HG02759 (cell line): ENCODE measurements around the gene THSD7B.
"Not testable (repeated sequence)": the region's sequence is repeated elsewhere in the genome, so short reads cannot be mapped to it uniquely, and the experiment has no call there.

Experiments used
- ATAC-seq: cut with Tn5 transposase; IDR thresholded peaks from one replicate; pipeline ENCODE4 v1.9.1; 2021; ENCODE audit warnings: mild to moderate bottlenecking, moderate library complexity; ENCODE audit not compliant: unreplicated experiment

Gene THSD7B, protein sequence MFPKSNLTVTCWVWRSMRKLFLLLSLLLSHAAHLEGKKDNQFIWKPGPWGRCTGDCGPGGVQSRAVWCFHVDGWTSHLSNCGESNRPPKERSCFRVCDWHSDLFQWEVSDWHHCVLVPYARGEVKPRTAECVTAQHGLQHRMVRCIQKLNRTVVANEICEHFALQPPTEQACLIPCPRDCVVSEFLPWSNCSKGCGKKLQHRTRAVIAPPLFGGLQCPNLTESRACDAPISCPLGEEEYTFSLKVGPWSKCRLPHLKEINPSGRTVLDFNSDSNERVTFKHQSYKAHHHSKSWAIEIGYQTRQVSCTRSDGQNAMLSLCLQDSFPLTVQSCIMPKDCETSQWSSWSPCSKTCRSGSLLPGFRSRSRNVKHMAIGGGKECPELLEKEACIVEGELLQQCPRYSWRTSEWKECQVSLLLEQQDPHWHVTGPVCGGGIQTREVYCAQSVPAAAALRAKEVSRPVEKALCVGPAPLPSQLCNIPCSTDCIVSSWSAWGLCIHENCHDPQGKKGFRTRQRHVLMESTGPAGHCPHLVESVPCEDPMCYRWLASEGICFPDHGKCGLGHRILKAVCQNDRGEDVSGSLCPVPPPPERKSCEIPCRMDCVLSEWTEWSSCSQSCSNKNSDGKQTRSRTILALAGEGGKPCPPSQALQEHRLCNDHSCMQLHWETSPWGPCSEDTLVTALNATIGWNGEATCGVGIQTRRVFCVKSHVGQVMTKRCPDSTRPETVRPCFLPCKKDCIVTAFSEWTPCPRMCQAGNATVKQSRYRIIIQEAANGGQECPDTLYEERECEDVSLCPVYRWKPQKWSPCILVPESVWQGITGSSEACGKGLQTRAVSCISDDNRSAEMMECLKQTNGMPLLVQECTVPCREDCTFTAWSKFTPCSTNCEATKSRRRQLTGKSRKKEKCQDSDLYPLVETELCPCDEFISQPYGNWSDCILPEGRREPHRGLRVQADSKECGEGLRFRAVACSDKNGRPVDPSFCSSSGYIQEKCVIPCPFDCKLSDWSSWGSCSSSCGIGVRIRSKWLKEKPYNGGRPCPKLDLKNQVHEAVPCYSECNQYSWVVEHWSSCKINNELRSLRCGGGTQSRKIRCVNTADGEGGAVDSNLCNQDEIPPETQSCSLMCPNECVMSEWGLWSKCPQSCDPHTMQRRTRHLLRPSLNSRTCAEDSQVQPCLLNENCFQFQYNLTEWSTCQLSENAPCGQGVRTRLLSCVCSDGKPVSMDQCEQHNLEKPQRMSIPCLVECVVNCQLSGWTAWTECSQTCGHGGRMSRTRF (N-terminal part only)

GRCh38 chr2:136765256-136766072 is at the start of gene THSD7B:
THSD7B (plus strand) TSS chr2:136765545; CDS start chr2:136882179, 116,634 bp downstream.
- no peak for ATAC-seq

- ATAC-seq, result no peak
These were observed 47.1 kb upstream of the THSD7B start for GRCh38 chr2:136718273-136718672.

GRCh38 chr2:136727973-136728699 is 37.2 kb upstream of the THSD7B start:
- no peak for ATAC-seq

- no peak for ATAC-seq
These were observed 29.1 kb upstream of the THSD7B start for GRCh38 chr2:136736236-136736635.

- no peak for ATAC-seq
These were observed 27.3 kb upstream of the THSD7B start for GRCh38 chr2:136738044-136738443.

GRCh38 chr2:136741471-136741870 is 23.9 kb upstream of the THSD7B start:
- no peak for ATAC-seq

DNA sequence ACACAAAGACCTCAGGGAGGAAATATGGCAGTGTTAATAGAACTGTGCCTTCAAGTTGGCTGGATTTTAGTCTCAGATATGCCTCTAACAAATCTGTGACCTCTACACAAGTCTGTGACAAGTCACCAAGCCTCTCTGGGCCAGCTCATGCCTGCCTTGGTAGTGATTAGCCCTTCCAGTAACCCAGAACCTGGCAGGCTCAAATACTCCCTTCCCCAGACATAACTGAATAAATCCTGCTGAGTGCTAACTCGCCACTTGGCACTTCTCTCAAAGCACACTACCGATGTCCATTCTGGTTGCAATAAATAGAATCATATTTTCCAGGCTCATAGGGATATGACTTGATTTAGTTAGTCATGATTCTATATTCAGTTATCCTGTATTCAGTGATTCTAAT is 15.3 kb upstream of the THSD7B start:
- no peak for ATAC-seq

GRCh38 chr2:136751406-136751805 is 13.9 kb upstream of the THSD7B start:
- ATAC-seq, result no peak

GRCh38 chr2:136758504-136758903 is 6.8 kb upstream of the THSD7B start:
- ATAC-seq, result not testable (repeated sequence)

- no peak for ATAC-seq
These were observed 691 bp upstream of the THSD7B start for GRCh38 chr2:136764452-136765255.

- ATAC-seq, result no peak
These were observed 694 bp downstream of the THSD7B start for GRCh38 chr2:136766073-136766404.

DNA sequence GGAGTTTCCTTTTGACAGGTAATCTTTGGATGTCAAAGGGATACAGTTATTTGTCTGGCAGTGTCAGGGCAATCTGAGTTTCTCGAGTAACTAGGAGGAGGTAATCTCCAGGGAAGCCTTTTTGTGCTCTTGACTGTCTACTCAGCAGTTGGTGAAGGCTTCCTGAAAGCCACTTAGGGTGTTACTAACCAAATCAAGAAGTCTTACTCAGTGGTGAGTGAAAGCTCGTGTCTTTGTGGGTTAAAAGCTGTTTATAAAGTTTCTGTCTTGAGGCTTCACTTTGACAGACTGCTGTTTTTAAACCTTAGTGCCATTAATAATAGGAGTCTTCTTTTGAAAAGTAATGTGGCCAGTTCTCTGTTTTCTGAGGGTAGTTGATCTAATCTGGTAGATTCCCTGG is 1.7 kb downstream of the THSD7B start:
- ATAC-seq, result no peak

DNA sequence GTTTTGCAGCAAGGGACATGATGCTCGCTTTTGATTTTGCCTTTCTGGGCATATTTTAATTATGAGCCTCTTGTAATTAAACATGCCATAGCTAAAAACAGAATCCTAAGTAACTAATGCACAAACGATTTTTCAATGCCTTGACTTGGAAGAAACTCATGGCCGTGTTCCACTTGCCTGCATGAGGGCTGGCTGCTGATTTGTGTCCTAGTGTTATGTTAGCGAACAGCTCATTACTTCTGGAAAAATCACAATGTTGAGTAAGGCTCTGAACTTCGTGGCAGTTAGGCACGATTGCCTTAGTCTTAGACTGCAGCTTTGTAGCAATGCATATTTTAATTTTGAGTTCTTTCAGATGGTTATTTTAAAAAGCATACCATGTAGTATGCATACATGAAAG is 4.5 kb downstream of the THSD7B start:
- ATAC-seq, result no peak

DNA sequence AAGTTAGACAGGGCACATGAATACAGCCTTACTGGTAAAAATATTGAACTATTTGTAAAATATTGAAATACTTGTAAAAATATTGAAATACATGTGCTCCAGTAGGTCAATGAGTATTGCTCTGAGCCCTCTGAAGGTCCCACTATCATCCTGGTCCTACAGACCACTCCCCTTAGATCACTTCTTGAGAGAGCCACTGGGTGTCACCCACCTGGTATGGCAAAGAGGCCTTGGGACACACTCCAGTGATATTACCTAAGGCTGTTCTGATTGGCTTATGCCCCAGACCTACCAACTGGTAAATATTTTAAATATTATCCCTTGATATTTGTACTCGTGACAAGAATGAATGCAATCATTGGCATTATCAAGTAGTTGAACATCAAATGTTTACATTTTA is 5.0 kb downstream of the THSD7B start:
- ATAC-seq, result no peak

GRCh38 chr2:136777391-136777790 is 12.0 kb downstream of the THSD7B start:
- ATAC-seq, result no peak

DNA sequence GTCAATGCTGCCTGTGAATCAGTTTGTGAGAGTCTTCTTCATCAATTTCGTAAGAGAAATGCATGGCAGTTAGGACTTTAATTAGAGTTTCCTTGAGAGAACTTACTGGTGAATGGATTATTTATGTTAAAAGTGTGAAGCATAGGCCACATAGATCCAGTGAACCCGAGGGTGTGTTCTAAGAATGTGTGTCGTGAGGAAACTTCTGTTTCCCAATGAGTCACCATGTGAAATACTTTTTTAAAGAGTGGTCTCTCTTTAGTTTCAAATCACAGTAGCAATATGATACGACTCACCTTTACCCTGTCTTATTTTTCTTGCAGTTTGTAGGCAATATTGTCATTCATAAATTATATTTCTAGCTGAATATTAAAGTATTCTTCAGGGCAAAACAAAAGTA is 18.5 kb downstream of the THSD7B start:
- no peak for ATAC-seq

- no peak for ATAC-seq
These were observed 19.9 kb downstream of the THSD7B start for GRCh38 chr2:136785215-136785614.

GRCh38 chr2:136787970-136788369 is 22.6 kb downstream of the THSD7B start:
- ATAC-seq, result no peak

DNA sequence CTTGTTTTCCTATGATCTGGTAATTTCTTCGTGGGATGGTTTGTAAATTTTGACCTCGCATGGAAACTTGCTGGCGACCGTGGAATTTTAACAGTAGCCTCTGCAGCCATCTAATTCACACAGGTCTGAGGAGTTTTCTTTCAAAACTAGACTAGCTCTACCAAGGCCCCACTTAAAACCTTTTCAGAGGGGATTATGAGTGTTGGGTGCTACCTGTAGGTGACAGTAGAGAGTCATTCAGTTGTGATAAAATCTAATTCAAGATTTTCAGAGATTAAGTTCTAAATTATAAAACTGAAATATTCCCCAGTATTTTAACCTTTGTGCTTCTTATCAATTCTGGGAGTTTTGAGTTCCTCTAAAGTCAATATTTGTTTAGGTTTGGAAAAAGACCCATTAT is 31.0 kb downstream of the THSD7B start:
- no peak for ATAC-seq
